UCSD-AML1 (cell line): ENCODE results near the gene PIK3C2G.

ENCODE experiments used
- DNase-seq: peaks from one replicate; lab custom pipeline; 2025; ENCODE audit not compliant: unreplicated experiment; lab: John Stamatoyannopoulos, UW

Gene PIK3C2G

GRCh38 chr12:18340186-18340585, 78.9 kb downstream of the PIK3C2G start:
- DNase-seq, result no peak

GRCh38 chr12:18340786-18341185, 79.5 kb downstream of the PIK3C2G start:
- DNase-seq, result no peak

GRCh38 chr12:18343708-18344107, 82.4 kb downstream of the PIK3C2G start:
- no peak for DNase-seq

DNA sequence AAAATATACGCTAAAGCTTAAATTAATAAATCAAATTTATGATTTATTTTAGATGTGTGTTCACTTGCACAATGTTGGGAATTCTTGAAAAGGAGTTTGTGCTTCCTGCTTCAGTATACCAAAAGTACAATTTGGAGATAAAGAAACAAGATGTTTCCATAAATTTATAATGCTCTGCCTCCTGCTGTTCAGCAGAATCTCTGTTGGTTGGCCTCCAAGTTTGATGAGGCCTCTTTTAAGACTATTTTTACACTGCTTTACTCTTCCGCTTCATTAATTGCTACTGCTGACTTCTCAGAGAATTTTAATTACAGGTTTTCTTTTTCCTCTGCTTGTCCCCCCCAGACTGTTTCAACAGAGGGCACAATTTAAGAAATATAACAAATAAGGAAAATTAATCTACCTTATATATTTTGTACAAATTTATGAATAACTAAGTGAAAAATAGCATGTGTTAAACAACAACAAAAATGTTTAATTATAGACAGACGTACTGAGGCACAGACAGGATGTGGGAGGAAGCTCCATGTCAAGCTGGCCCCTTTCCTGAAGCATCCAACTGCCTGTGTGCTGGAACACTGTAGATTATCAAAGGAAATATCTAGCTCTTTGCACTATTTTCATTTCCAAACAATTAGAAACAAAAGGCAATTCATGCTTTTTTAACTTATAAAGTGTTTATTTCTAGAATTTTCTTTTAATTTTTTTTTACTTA, 83.9 kb downstream of the PIK3C2G start:
- peak; percentile 16 for DNase-seq

GRCh38 chr12:18352312-18352711, 91.0 kb downstream of the PIK3C2G start:
- DNase-seq, result no peak

DNA sequence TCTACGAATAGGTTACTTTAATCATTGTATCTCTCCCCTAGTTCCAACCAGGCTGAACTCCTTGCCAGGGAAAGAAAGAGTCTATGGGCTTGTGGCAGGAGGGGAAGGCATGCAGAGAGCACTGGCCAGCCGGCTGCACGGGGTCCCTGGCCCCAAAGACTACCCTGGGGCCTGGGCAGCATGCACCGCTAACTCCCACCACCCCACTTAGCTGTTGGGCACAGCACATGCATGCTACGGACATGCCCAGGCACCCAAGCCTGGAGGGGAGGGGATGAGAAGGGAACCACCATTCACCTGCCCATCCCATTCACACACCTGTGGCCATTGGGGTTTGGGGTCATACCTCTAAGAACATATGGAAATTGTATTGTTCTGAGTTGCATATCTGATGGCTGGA, 94.1 kb downstream of the PIK3C2G start:
- no peak for DNase-seq

DNA sequence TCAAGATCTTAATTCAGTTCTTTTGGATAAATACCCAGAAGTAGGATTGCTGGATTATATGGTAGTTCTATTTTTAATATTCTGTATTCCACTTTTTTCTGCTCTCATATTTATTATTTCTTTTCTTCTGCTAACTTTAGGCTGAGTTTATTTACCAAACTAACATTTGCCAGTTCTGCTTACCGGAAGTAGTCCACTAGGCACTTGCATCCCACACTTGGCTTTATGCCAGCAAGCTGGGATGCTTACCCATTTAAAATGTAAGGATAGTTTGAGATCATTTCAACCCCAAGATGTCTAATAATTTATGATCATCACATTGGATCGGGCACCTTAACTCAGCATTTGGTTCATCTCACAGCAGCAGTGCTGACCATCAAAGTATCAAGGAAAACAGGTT, 96.8 kb downstream of the PIK3C2G start:
- DNase-seq, result no peak

DNA sequence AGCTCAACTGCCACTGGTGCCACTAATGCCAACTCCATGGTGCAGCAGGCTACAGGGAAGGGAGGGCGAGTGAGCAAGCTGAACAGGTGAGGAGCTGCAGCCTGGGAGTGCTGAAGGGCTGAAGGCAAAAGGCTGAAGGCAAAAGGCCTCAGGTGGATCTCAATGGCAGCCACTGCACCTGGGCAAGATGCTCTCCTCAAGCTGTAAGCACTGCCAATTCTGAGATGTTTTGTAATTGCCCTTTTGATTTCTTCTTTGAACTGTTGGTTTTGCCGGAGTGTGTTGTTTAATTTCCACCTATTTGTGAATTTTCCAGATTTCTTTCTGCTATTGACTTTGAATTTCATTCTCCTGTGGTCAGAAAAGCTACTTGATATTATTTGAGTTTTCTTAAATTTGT, 97.6 kb downstream of the PIK3C2G start:
- no peak for DNase-seq

- DNase-seq, result no peak
Measured at GRCh38 chr12:18361433-18361832, 100.1 kb downstream of the PIK3C2G start.

GRCh38 chr12:18363321-18363720, 102.0 kb downstream of the PIK3C2G start:
- DNase-seq, result no peak

GRCh38 chr12:18368594-18368993, 107.3 kb downstream of the PIK3C2G start:
- no peak for DNase-seq

DNA sequence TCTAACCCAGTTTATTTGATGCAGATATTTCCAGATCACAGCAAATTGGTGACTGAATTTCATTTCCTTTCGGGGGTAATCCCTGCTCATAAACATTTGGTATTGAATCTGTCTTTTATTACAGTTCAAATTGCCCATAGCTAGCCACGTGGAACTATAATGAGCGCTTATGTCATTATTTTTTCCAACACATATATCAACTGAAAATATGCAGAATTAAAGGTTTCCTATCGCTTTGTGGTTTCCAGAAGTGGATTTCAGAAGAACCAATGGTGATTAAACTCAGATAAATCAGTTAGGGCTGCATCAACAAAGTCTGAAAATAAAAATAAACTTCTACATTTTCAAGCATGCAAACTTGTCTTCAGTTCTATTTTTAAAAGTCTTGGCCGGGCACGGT, 111.9 kb downstream of the PIK3C2G start:
- DNase-seq, result no peak

GRCh38 chr12:18375131-18375530, 113.8 kb downstream of the PIK3C2G start:
- no peak for DNase-seq

GRCh38 chr12:18375583-18375982, 114.3 kb downstream of the PIK3C2G start:
- no peak for DNase-seq

DNA sequence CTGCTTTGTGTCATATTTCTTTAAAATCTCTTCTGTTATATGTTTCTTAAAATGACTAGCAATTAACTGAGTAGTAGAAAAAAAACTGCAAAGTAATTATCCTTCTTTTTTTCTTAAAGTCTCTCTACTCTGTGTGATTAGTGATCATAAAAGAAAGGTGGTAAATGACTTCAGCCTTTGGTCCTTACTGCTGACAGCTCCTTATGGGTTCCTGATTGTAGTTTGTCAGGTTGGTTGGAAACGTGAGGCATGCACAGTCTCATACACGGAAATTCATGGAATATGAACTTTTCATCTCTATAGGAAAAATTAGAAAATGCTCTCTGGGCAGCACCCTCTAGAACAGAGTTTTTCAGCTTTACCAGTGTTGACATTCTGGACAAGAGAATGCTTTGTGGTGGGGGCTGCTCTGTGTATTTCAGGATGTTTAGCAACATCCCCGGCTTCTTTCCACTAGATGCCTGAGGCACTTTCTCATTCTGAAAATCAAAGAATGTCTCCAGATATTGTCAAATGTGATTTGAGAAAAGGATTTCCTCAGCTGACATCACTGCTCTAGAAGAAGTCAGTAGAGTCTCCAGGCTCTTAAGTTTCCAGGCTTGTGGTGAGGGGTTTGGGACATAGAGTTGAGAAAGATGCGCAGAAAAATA, 121.0 kb downstream of the PIK3C2G start:
- DNase-seq, result no peak

DNA sequence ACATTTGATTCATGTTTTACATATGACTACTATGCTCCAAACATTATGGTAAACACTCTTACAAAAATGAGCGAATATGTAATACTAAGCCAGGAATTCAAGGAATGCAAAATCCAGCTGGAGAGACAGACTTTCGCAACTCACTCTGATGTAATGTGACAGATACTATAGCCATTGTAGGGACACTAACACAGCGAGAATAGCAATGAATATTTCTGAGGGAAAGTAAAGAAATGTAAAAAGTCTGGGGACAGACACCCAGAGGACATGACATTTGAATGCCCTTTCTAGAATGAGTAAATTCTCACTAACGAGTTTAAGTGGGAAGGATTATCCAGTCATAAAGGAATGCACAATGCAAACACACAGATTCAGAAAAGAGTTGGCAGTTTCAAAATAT, 121.9 kb downstream of the PIK3C2G start:
- no peak for DNase-seq

GRCh38 chr12:18387706-18388105, 126.4 kb downstream of the PIK3C2G start:
- no peak for DNase-seq

DNA sequence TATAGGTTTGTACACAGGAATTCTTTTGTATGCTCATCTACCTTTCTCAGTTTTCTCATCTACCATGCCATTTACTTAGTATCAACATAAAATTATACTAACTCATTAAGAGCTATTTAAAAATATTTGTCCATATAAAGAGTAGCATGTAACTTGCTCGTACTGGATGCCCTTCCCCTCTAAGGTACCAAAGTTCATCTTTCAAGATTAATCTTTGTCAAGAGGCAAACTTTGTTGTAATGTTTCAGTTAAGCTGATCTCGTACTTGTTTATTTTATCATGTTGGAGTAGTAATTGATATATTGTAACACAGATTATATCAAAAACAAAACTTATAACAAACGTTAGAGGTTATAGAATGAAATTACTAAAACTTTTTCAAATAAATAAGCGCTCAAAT, 128.5 kb downstream of the PIK3C2G start:
- no peak for DNase-seq

DNA sequence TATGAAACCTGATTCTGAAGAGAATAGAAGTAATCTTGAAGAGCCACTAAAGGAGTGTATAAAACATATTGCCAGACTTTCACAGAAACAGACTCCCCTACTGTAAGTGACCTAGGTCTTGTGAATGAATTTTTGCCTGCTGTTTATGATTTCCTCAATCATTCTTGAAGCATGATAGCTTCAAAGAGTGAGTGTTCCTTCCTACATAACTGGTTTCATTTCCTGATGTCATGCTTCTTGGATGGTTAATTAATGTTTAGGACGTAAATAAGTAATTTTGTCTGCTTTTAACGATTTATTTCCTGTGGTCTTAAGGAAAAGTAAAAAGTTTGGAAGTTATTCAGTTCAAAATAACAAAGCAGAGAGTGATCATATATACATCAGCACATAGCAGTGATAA, 129.8 kb downstream of the PIK3C2G start:
- no peak for DNase-seq

DNA sequence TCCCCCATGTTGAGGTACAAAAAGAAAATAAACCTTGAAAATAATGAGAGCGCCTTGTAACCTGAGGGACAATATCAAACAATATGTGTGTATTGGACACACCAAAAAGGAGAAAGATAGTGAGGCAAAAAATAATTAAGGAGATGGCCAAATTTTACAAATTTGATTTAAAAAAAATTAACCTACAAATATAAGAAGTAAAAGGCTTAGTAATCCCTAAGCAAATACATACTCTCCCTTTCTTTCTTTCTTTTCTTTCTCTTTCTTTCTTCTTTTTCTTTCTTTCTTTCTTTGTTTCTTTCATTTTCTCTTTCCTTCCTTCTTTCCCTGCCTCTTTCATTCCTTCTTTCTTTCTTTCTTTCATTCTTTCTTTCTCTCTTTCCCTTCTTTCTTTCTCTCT, 133.4 kb downstream of the PIK3C2G start:
- DNase-seq, result no peak

DNA sequence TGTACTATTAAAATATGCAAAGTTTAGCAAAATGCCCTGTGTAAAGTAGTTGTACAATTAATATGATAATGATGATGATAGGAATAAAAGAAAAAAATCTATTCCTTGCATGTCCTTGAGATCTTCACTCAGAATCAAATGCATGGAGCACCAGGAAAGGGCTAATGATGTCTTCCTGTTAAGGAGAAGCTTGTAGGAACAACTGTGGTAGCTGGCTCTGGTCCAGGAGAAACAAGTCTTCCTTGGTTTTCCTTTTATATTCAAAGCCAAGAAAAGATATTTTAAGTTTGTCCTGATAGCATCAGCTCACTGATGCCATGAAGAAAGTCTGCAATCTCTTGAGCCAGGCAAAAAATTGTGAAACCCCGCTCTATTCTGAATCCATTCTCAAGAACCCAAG, 138.9 kb downstream of the PIK3C2G start:
- DNase-seq, result no peak

- DNase-seq, result no peak
Measured at GRCh38 chr12:18402872-18403611, 141.7 kb downstream of the PIK3C2G start.
